Kasumi-1 (cell line): ENCODE data around the gene ADAM17.
"Not testable (repeated sequence)": the region's sequence is repeated elsewhere in the genome, so short reads cannot be mapped to it uniquely, and the experiment has no call there.

Experiments
- DNase-seq, 2 experiments: peaks; one replicate each; lab custom pipeline; 2025; lab: John Stamatoyannopoulos, UW

ADAM17 gene

GRCh38 chr2:9565436-9566153 lies 10.0 kb upstream of the ADAM17 start:
- no peak for DNase-seq

- no peak for DNase-seq
Measured at GRCh38 chr2:9560628-9561027, 5.0 kb upstream of the ADAM17 start.

- DNase-seq: no peak
Measured at GRCh38 chr2:9558948-9559381, 3.3 kb upstream of the ADAM17 start.

GRCh38 chr2:9556121-9556743 lies 602 bp upstream of the ADAM17 start:
- peak; percentile 32 to 62 for DNase-seq

GRCh38 chr2:9554921-9555296 lies 721 bp downstream of the ADAM17 start:
- DNase-seq: peak; percentile 72 to 78

GRCh38 chr2:9552219-9553178 lies 3.1 kb downstream of the ADAM17 start:
- peak; percentile 62 to 70 for DNase-seq

GRCh38 chr2:9550859-9551391 lies 4.7 kb downstream of the ADAM17 start:
- not testable (repeated sequence) for DNase-seq

GRCh38 chr2:9549420-9549819 lies 6.2 kb downstream of the ADAM17 start:
- DNase-seq: no peak

GRCh38 chr2:9548506-9548905 lies 7.1 kb downstream of the ADAM17 start:
- no peak for DNase-seq

- DNase-seq: no peak
Measured at GRCh38 chr2:9547262-9547991, 8.2 kb downstream of the ADAM17 start.

GRCh38 chr2:9545502-9545901 lies 10.1 kb downstream of the ADAM17 start:
- DNase-seq: no peak

GRCh38 chr2:9543557-9543956 lies 12.1 kb downstream of the ADAM17 start:
- peak; percentile 28 to 31 for DNase-seq

- DNase-seq: no peak
Measured at GRCh38 chr2:9539531-9539930, 16.1 kb downstream of the ADAM17 start.

- DNase-seq: peak; percentile 88 to 90
Measured at GRCh38 chr2:9538000-9538507, 17.6 kb downstream of the ADAM17 start.

- no peak for DNase-seq
Measured at GRCh38 chr2:9536504-9536903, 19.1 kb downstream of the ADAM17 start.

- peak in 1 of 2 experiments; percentile 38 for DNase-seq
Measured at GRCh38 chr2:9535177-9535576, 20.5 kb downstream of the ADAM17 start.

- no peak for DNase-seq
Measured at GRCh38 chr2:9533663-9534062, 22.0 kb downstream of the ADAM17 start.

- no peak for DNase-seq
Measured at GRCh38 chr2:9532421-9532820, 23.2 kb downstream of the ADAM17 start.

- no peak for DNase-seq
Measured at GRCh38 chr2:9527995-9528787, 27.4 kb downstream of the ADAM17 start.

- no peak for DNase-seq
Measured at GRCh38 chr2:9525266-9525665, 30.4 kb downstream of the ADAM17 start.

- no peak for DNase-seq
Measured at GRCh38 chr2:9524291-9524690, 31.3 kb downstream of the ADAM17 start.
